Activated CD8-positive, alpha-beta memory T cell treated with anti-CD3 and anti-CD28 coated beads, Interleukin-2, amount 10 ng/mL, durations not matched to agents 7 days and 5 days (primary cell): ENCODE data around the gene STARD13. TPM values are rescaled to one million over a fixed set of nuclear protein-coding genes. Genes with fewer than 3 reads are reported as not detected.

Experiments
- ATAC-seq: fragments of 150-1000 bp; cut with Tn5 transposase; one replicate; pipeline ENCODE4 v1.10.0; 2021; ENCODE audit warnings: moderate library complexity
- CTCF ChIA-PET: fragments of 350-600 bp; sonication (Branson Sonifier 250); formaldehyde crosslinking; loops from one replicate; lab custom pipeline; 2021; ENCODE audit warnings: antibody characterized with exemption; lab: Charles Lee
- DNase-seq: peaks from one replicate; pipeline ENCODE4 v3.0.0-alpha.2; 2020
- H3K27ac Mint-ChIP-seq: one replicate; pipeline ENCODE4 v1.8.0; 2021; ENCODE audit warnings: mild to moderate bottlenecking, mixed read lengths
- H3K27me3 Mint-ChIP-seq: one replicate; pipeline ENCODE4 v1.8.0; 2021; ENCODE audit warnings: mixed read lengths
- H3K36me3 Mint-ChIP-seq: one replicate; pipeline ENCODE4 v1.8.0; 2021; ENCODE audit warnings: mild to moderate bottlenecking, mixed read lengths
- H3K4me1 Mint-ChIP-seq: one replicate; pipeline ENCODE4 v1.8.0; 2021; ENCODE audit warnings: mixed read lengths
- H3K4me3 Mint-ChIP-seq: one replicate; pipeline ENCODE4 v1.8.0; 2021; ENCODE audit warnings: mild to moderate bottlenecking, moderate library complexity, mixed read lengths
- H3K9me3 Mint-ChIP-seq: one replicate; pipeline ENCODE4 v1.8.0; 2022; ENCODE audit warnings: low read depth, mixed read lengths
- total RNA-seq, 2 experiments: library from RNA; stranded (reverse); gene quantifications; one replicate each; pipeline ENCODE4 v1.2.3, GENCODE V29; 2021

STARD13 gene
- total RNA-seq, 2 experiments from 2014 or later = 1.2 to 1.5 TPM

DNA sequence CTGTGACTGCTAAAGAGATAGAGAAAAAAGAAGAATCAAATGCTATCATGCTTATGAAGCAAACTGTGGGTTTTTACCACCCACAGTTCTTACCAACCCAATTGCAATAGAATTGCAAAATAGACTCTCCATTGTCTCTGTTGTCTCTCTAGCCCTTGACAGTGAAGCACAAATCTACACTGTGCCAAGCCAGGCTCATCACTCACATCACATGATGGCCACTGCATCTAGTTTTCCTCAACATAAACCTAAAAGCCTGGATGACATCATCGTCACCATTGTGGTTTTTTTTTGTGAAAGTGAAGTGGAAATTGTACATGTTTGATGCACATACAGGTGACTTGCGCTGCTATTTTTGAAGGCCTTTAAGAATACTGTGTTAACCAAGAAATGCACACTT lies 213.3 kb downstream of the STARD13 start:
- no peak overlapping the region for H3K27ac Mint-ChIP-seq
- no peaks in the 10 kb centered on the region for H3K4me1 Mint-ChIP-seq
- peaks cover 7% of the 10 kb centered on the region for H3K27me3 Mint-ChIP-seq
- no peak for DNase-seq
- H3K4me3 Mint-ChIP-seq = no peak overlapping the region
- ATAC-seq = no peak
- no peaks in the 10 kb centered on the region for H3K36me3 Mint-ChIP-seq
- CTCF ChIA-PET = no interaction called here
- no peaks in the 10 kb centered on the region for H3K9me3 Mint-ChIP-seq

- no peak for ATAC-seq
- H3K4me1 Mint-ChIP-seq = no peaks in the 10 kb centered on the region
Measured at GRCh38 chr13:33070713-33071112, 214.8 kb downstream of the STARD13 start.

DNA sequence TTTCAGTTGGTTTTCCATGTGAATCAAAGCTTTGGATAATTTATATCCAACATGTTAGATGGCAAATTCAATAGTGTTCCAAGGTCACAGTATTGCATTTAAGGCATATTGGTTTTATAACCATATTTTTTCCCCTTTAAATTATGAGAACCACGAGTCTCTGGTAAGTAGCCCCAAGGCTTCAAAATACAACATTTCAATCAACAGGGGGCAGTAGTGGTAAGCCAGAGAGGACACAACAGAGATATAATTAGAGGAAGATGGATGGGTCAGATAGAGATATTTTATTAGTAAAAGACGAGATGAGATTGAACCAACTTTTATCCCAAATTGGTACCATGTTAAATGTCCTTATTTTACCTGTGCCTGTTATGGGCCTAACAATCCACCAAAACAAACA lies 216.2 kb downstream of the STARD13 start:
- ATAC-seq = no peak
- Mint-ChIP-seq H3K4me1 (no peaks in the 10 kb centered on the region), H3K27me3 (peaks cover 9% of the 10 kb centered on the region), H3K36me3 (no peaks in the 10 kb centered on the region), H3K27ac (no peak overlapping the region), H3K4me3 (no peak overlapping the region), H3K9me3 (no peaks in the 10 kb centered on the region)
- CTCF ChIA-PET = no interaction called here
- no peak for DNase-seq

More at GRCh38 chr13:33070713-33071112, 214.8 kb downstream of the STARD13 start:
- Mint-ChIP-seq H3K27me3 (peaks cover 7% of the 10 kb centered on the region), H3K36me3 (no peaks in the 10 kb centered on the region), H3K9me3 (no peaks in the 10 kb centered on the region), H3K27ac (no peak overlapping the region), H3K4me3 (no peak overlapping the region)
- DNase-seq = no peak
- CTCF ChIA-PET = no interaction called here

DNA sequence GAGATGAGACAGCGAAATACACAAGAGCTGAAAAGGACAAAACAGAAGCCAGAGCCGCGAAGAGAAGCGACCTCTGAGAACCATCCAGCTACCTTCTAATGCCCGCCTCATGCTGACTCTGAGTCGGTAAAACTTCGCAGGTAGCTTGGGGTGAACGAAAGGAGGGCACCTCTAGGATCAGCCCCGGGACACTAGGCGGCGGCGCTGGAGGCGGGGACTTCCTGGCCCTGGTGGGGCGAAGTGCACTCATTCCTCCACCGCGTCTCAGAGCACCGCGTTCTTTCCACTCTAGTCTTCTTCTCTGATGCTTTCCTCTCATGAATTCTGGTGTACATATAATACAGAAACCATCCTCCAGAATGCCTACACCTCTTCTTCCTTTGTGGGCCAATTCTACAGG lies 219.2 kb downstream of the STARD13 start:
- DNase-seq (no peak), ATAC-seq (no peak)
- no peaks in the 10 kb centered on the region for H3K4me1 Mint-ChIP-seq
- H3K36me3 Mint-ChIP-seq = no peaks in the 10 kb centered on the region
- peaks cover 12% of the 10 kb centered on the region for H3K27me3 Mint-ChIP-seq
- CTCF ChIA-PET = no interaction called here
- no peak overlapping the region for H3K27ac Mint-ChIP-seq
- H3K9me3 Mint-ChIP-seq = no peaks in the 10 kb centered on the region
- H3K4me3 Mint-ChIP-seq = no peak overlapping the region

- no peaks in the 10 kb centered on the region for H3K9me3 Mint-ChIP-seq
- CTCF ChIA-PET = no interaction called here
- no peaks in the 10 kb centered on the region for H3K4me1 Mint-ChIP-seq
Measured at GRCh38 chr13:33060815-33061214, 224.7 kb downstream of the STARD13 start.

DNA sequence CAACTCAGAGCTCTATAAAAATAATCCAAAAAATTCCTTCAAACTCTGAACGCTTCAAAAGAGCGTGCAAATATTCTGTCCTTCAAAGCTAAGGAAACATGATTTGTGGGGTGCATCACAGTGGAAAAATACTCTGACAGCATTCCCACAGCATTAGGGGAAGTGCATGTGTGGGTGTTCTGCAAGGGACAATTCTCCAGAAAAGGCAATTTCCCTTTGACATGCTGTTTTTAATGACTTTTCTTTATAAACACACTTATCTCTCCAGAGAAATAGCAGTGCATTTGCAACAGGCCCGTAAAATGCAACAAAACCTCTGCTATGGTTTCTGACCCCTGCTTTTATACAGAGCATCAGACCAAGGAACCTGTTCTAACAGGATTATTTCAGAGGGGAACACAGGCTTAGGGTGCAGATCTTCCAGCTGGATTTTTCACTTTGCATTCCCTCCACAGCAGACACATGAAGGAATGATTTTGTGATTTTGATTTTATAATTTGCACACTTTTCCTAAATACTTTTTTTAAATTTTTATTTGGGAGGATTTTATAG lies 226.7 kb downstream of the STARD13 start:
- DNase-seq (no peak), ATAC-seq (no peak)
- no peak overlapping the region for H3K4me3 Mint-ChIP-seq
- CTCF ChIA-PET = interaction anchor here (0.7 kb wide), 1 partner anchor 254 kb away, joined by 3 read pairs; no protein-coding TSS in a partner anchor
- H3K27ac Mint-ChIP-seq = no peak overlapping the region
- H3K9me3 Mint-ChIP-seq = no peaks in the 10 kb centered on the region
- H3K27me3 Mint-ChIP-seq = peaks cover 2% of the 10 kb centered on the region
- H3K36me3 Mint-ChIP-seq = no peaks in the 10 kb centered on the region
- no peaks in the 10 kb centered on the region for H3K4me1 Mint-ChIP-seq

More at GRCh38 chr13:33060815-33061214, 224.7 kb downstream of the STARD13 start:
- no peak overlapping the region for H3K27ac Mint-ChIP-seq
- no peak overlapping the region for H3K4me3 Mint-ChIP-seq
- peaks cover 5% of the 10 kb centered on the region for H3K27me3 Mint-ChIP-seq
- H3K36me3 Mint-ChIP-seq = no peaks in the 10 kb centered on the region
- DNase-seq (no peak), ATAC-seq (no peak)

- Mint-ChIP-seq H3K4me3 (no peak overlapping the region), H3K9me3 (no peaks in the 10 kb centered on the region), H3K4me1 (no peaks in the 10 kb centered on the region), H3K27me3 (no peaks in the 10 kb centered on the region), H3K36me3 (no peaks in the 10 kb centered on the region), H3K27ac (no peak overlapping the region)
- DNase-seq (no peak), ATAC-seq (no peak)
- CTCF ChIA-PET = no interaction called here
Measured at GRCh38 chr13:33057019-33057780, 228.4 kb downstream of the STARD13 start.

DNA sequence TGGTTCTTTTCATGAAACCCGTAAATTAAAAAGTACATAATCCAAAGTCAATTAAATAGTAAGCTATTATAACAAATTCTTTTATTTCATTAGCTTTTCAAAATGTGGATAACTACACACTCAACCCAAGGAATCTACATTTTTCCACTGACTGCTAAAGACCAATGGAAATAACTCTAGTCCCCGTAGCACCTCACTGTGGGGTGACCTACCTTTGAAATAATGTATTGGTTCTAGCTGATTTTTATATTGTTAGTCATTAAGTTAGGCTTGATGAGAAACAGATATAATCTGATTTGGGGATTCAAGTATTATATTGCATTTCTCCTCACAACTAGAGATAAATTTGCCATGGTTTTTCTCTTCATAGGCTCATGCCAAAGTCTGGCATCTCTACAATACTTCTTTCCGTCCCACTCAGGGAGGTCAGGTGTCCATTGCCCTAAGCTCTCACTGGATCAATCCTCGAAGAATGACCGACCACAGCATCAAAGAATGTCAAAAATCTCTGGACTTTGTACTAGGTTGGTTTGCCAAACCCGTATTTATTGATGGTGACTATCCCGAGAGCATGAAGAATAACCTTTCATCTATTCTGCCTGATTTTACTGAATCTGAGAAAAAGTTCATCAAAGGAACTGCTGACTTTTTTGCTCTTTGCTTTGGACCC lies 232.0 kb downstream of the STARD13 start:
- Mint-ChIP-seq H3K36me3 (no peaks in the 10 kb centered on the region), H3K4me1 (no peaks in the 10 kb centered on the region), H3K9me3 (no peaks in the 10 kb centered on the region), H3K27ac (no peak overlapping the region), H3K27me3 (peaks cover 8% of the 10 kb centered on the region), H3K4me3 (no peak overlapping the region)
- CTCF ChIA-PET = no interaction called here
- no peak for ATAC-seq
- no peak for DNase-seq
